ENCODE results near the gene FGF1. TPM values are rescaled to one million over a fixed set of nuclear protein-coding genes. Genes with fewer than 3 reads are reported as not detected.

The FGF1 gene
- total and polyA plus RNA-seq, 7 donors = 0.60 to 5.4 (median 2.0) TPM

GRCh38 chr5:142621227-142621626 is 64.7 kb downstream of the FGF1 start:
- WGBS, 2 donors = 84 to 88% methylated on average over 3 of the region's 3 CpGs
- Histone ChIP-seq H3K4me1 (peaks cover 0 to 22% (median 20%) of the 10 kb centered on the region in 4 donors), H3K9me3 (no peaks in the 10 kb centered on the region), H3K36me3 (no peaks in the 10 kb centered on the region), H3K27me3 (no peaks in the 10 kb centered on the region), H3K27ac (no peak overlapping the region), H3K4me3 (no peak overlapping the region)
- intact Hi-C loops (cut with DNase I) = no loop called here
- TF ChIP-seq EP300 (IDR thresholded peaks at IDR 0.05) (no peak), POLR2A (IDR thresholded peaks at IDR 0.05) (no peak), CTCF (IDR thresholded peaks at IDR 0.05) (no peak), POLR2AphosphoS5 (IDR thresholded peaks at IDR 0.05) (no peak)
- no peak for DNase-seq

GRCh38 chr5:142619815-142620214 is 66.1 kb downstream of the FGF1 start:
- TF ChIP-seq CTCF (IDR thresholded peaks at IDR 0.05) (no peak), POLR2A (IDR thresholded peaks at IDR 0.05) (no peak), POLR2AphosphoS5 (IDR thresholded peaks at IDR 0.05) (no peak), EP300 (IDR thresholded peaks at IDR 0.05) (no peak)
- WGBS, 2 donors = 87 to 92% methylated on average over 11 of the region's 11 CpGs
- H3K27me3 ChIP-seq = no peaks in the 10 kb centered on the region
- H3K36me3 ChIP-seq = no peaks in the 10 kb centered on the region
- DNase-seq = no peak
- H3K4me3 ChIP-seq = no peak overlapping the region
- H3K9me3 ChIP-seq = no peaks in the 10 kb centered on the region
- H3K27ac ChIP-seq = no peak overlapping the region
- H3K4me1 ChIP-seq = peaks cover 0 to 8% (median 6%) of the 10 kb centered on the region in 4 donors
- intact Hi-C loops (cut with DNase I) = loop anchor here (10.0 kb wide), 1 partner anchor 265 kb away; no protein-coding TSS in a partner anchor

- no peaks in the 10 kb centered on the region for H3K9me3 ChIP-seq
- no peaks in the 10 kb centered on the region for H3K36me3 ChIP-seq
- WGBS, 2 donors = 67 to 72% methylated on average over 6 of the region's 6 CpGs
- H3K4me3 ChIP-seq = no peak overlapping the region
- intact Hi-C loops (cut with DNase I) = loop anchor here (10.0 kb wide), 1 partner anchor 267 kb away; no protein-coding TSS in a partner anchor
- TF ChIP-seq EP300 (IDR thresholded peaks at IDR 0.05) = no peak
- no peak for TF ChIP-seq CTCF (IDR thresholded peaks at IDR 0.05)
- no peak for DNase-seq
- H3K27ac ChIP-seq = no peak overlapping the region
- H3K4me1 ChIP-seq = peaks cover 0 to 10% (median 6%) of the 10 kb centered on the region in 4 donors
- H3K27me3 ChIP-seq = no peaks in the 10 kb centered on the region
Measured at GRCh38 chr5:142618130-142618523, 67.8 kb downstream of the FGF1 start.

GRCh38 chr5:142617416-142618129 is 68.3 kb downstream of the FGF1 start:
- H3K27ac ChIP-seq = no peak overlapping the region
- intact Hi-C loops (cut with DNase I) = loop anchor here (10.0 kb wide), 1 partner anchor 267 kb away; no protein-coding TSS in a partner anchor
- no peak overlapping the region for H3K4me3 ChIP-seq
- H3K36me3 ChIP-seq = no peaks in the 10 kb centered on the region
- no peaks in the 10 kb centered on the region for H3K9me3 ChIP-seq
- H3K4me1 ChIP-seq = peaks cover 0 to 12% (median 6%) of the 10 kb centered on the region in 4 donors
- no peak for TF ChIP-seq POLR2A (IDR thresholded peaks at IDR 0.05)
- TF ChIP-seq CTCF (IDR thresholded peaks at IDR 0.05) = no peak
- no peak for TF ChIP-seq POLR2AphosphoS5 (IDR thresholded peaks at IDR 0.05)
- TF ChIP-seq EP300 (IDR thresholded peaks at IDR 0.05) = no peak
- no peaks in the 10 kb centered on the region for H3K27me3 ChIP-seq
- 64 to 78% methylated on average over 5 of the region's 5 CpGs for WGBS, 2 donors
- DNase-seq = no peak
